A673 (cell line): ENCODE results near the gene SPIB. TPM values are rescaled to one million over a fixed set of nuclear protein-coding genes. Genes with fewer than 3 reads are reported as not detected.

Source experiments
- BruUV-seq: library from RNA; stranded (reverse); fragments of 400-500 nt; replicated peaks from 2 replicates; lab custom pipeline; 2021; lab: Mats Ljungman, UMichigan
- CTCF ChIA-PET: fragments of 300-600 bp; sonication (Branson Sonifier 250); formaldehyde crosslinking; loops from one replicate; lab custom pipeline; 2022; ENCODE audit warnings: antibody characterized with exemption; lab: Charles Lee
- POLR2A ChIA-PET: fragments of 300-600 bp; sonication (Branson Sonifier 250); formaldehyde crosslinking; loops from one replicate; lab custom pipeline; 2022; ENCODE audit warnings: antibody characterized with exemption; ENCODE audit not compliant: low non-redundant PET; lab: Charles Lee
- DNase-seq: peaks from one replicate; pipeline ENCODE4 v3.0.0-alpha.2; 2015; ENCODE audit warnings: low spot score
- H3K27ac ChIP-seq: fragments of 200-600 bp; sonication (generic); 2 replicates; pipeline ENCODE4 v1.5.1; 2016; ENCODE audit warnings: mixed run types, low read depth, mild to moderate bottlenecking, mixed read lengths, antibody characterized with exemption, low read length; ENCODE audit not compliant: poor library complexity, severe bottlenecking
- H3K27me3 ChIP-seq: fragments of 200-600 bp; sonication (generic); replicated peaks from 2 replicates; pipeline ENCODE4 v1.6.1; 2017; ENCODE audit warnings: mixed run types, low read depth, mild to moderate bottlenecking, mixed read lengths, antibody characterized with exemption, low read length; ENCODE audit not compliant: insufficient read depth, poor library complexity
- H3K36me3 ChIP-seq: fragments of 200-600 bp; sonication (generic); 2 replicates; pipeline ENCODE4 v1.6.1; 2016; ENCODE audit warnings: mixed run types, mild to moderate bottlenecking, mixed read lengths, antibody characterized with exemption, low read length; ENCODE audit not compliant: insufficient read depth, poor library complexity, severe bottlenecking
- H3K4me1 ChIP-seq: fragments of 200-600 bp; sonication (generic); 2 replicates; pipeline ENCODE4 v1.6.1; 2017; ENCODE audit warnings: mixed run types, mild to moderate bottlenecking, mixed read lengths, antibody characterized with exemption, low read length; ENCODE audit not compliant: insufficient read depth, poor library complexity, severe bottlenecking
- H3K4me3 ChIP-seq: fragments of 200-600 bp; sonication (generic); 2 replicates; pipeline ENCODE4 v1.5.1; 2016; ENCODE audit warnings: low read depth, mixed run types, mild to moderate bottlenecking, mixed read lengths, low read length; ENCODE audit not compliant: poor library complexity, severe bottlenecking
- H3K9me3 ChIP-seq: fragments of 200-600 bp; sonication (generic); 2 replicates; pipeline ENCODE4 v1.6.1; 2016; ENCODE audit warnings: mixed run types, low read depth, mild to moderate bottlenecking, mixed read lengths, antibody characterized with exemption, low read length; ENCODE audit not compliant: poor library complexity, severe bottlenecking
- CTCF ChIP-seq: fragments of 300-800, 200-600 bp; sonication (generic); conservative IDR thresholded peaks from 2 replicates; pipeline ENCODE4 v1.5.1; 2017; ENCODE audit warnings: low read depth, mild to moderate bottlenecking, antibody characterized with exemption, low read length, moderate library complexity, mixed read lengths
- EZH2 ChIP-seq: fragments of 200-600 bp; sonication (generic); IDR thresholded peaks from 2 replicates; pipeline ENCODE4 v1.6.1; 2017; ENCODE audit warnings: borderline replicate concordance, low read depth, mild to moderate bottlenecking, mixed read lengths, antibody characterized with exemption, low read length; ENCODE audit not compliant: poor library complexity, severe bottlenecking
- intact Hi-C: fragments of 100-400 bp; cut with micrococcal nuclease; formaldehyde crosslinking; loops from one replicate; pipeline ENCODE4 v1.10.0; 2022; ENCODE audit not compliant: unreplicated experiment
- total RNA-seq: library from RNA; stranded (reverse); gene quantifications from 2 replicates; pipeline ENCODE4 v1.2.3, GENCODE V29; 2021

Gene SPIB
- total RNA-seq, 1 experiment from 2014 or later, result 0.75 TPM

GRCh38 chr19:50380751-50381151, 38.0 kb upstream of the SPIB start:
- Histone ChIP-seq H3K4me1 (peaks cover 2% of the 10 kb centered on the region), H3K27ac (peak overlapping the region; percentile 37), H3K27me3 (no peaks in the 10 kb centered on the region), H3K9me3 (no peaks in the 10 kb centered on the region), H3K36me3 (peaks cover 36% of the 10 kb centered on the region), H3K4me3 (no peak overlapping the region)
- BruUV-seq, result no TSS peak
- no peak for TF ChIP-seq CTCF
- TF ChIP-seq EZH2, result no peak
- intact Hi-C loops, result no loop called here
- POLR2A ChIA-PET, result no interaction called here
- CTCF ChIA-PET, result no interaction called here
- no peak for DNase-seq

DNA sequence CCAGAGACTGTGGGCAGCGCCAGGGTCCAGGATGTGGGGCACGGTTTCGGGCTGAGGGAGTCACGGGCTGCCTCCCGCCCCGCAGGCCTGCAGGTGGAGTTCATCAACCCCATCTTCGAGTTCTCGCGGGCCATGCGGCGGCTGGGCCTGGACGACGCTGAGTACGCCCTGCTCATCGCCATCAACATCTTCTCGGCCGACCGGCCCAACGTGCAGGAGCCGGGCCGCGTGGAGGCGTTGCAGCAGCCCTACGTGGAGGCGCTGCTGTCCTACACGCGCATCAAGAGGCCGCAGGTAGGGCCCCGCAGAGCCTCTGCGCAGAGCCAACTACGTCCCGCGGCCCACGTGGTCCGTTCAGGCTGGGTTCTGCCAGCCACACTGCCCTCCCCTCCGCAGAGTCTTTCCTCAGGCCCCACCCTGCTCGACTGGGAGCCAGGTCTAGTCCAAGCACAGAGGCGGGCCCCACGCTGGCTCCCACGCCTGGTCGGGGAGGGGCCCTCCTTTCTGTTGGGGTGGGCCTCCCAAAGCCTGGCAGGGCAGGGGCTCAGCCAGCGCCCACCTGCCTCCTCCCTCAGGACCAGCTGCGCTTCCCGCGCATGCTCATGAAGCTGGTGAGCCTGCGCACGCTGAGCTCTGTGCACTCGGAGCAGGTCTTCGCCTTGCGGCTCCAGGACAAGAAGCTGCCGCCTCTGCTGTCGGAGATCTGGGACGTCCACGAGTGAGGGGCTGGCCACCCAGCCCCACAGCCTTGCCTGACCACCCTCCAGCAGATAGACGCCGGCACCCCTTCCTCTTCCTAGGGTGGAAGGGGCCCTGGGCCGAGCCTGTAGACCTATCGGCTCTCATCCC, 36.6 kb upstream of the SPIB start:
- ChIA-PET CTCF (no interaction called here), POLR2A (no interaction called here)
- Histone ChIP-seq H3K4me1 (no peaks in the 10 kb centered on the region), H3K9me3 (no peaks in the 10 kb centered on the region), H3K4me3 (no peak overlapping the region), H3K27ac (no peak overlapping the region), H3K27me3 (no peaks in the 10 kb centered on the region), H3K36me3 (peaks cover 42% of the 10 kb centered on the region)
- no peak for DNase-seq
- BruUV-seq, result no TSS peak
- no peak for TF ChIP-seq EZH2
- no peak for TF ChIP-seq CTCF
- intact Hi-C loops, result no loop called here

GRCh38 chr19:50383001-50383851, 35.5 kb upstream of the SPIB start:
- CTCF ChIA-PET, result interaction anchor here (0.9 to 1.3 kb wide), 2 partner anchors 14 to 26 kb away, joined by 3 to 6 read pairs; no protein-coding TSS in a partner anchor
- H3K27me3 ChIP-seq, result no peaks in the 10 kb centered on the region
- no TSS peak for BruUV-seq
- intact Hi-C loops, result no loop called here
- peak; percentile 51 for DNase-seq
- H3K9me3 ChIP-seq, result no peaks in the 10 kb centered on the region
- POLR2A ChIA-PET, result no interaction called here
- no peaks in the 10 kb centered on the region for H3K4me1 ChIP-seq
- peak overlapping the region; percentile 92 for H3K27ac ChIP-seq
- H3K4me3 ChIP-seq, result peak overlapping the region; percentile 61
- H3K36me3 ChIP-seq, result peaks cover 44% of the 10 kb centered on the region
- TF ChIP-seq CTCF (no peak), EZH2 (no peak)
